Liver (tissue), 3 donors: ENCODE measurements around the gene ADAMTS2.

Experiments
- CTCF ChIP-seq: fragments of 150-350 bp; IDR thresholded peaks from 2 replicates; pipeline ENCODE4 v1.5.1; 2017; ENCODE audit warnings: improper control_type of control experiment, low read depth, low read length; ENCODE audit not compliant: missing input control
- HNF4A ChIP-seq, 2 donors: conservative IDR thresholded peaks; 2 replicates each; pipeline ENCODE4 v1.6.1; 2016; ENCODE audit warnings: antibody characterized with exemption in 2 of 2, mild to moderate bottlenecking in 2 of 2
- JUND ChIP-seq, 2 donors: IDR thresholded peaks; 2 replicates each; pipeline ENCODE4 v1.6.1; 2016; ENCODE audit warnings: antibody characterized with exemption in 2 of 2
- MAX ChIP-seq: IDR thresholded peaks from 2 replicates; pipeline ENCODE4 v1.6.1; 2016; ENCODE audit warnings: antibody characterized with exemption
- YY1 ChIP-seq: IDR thresholded peaks from 2 replicates; pipeline ENCODE4 v1.6.1; 2016; ENCODE audit warnings: antibody characterized with exemption, mild to moderate bottlenecking
- donor health status: healthy.
- donor health status: healthy.

DNA sequence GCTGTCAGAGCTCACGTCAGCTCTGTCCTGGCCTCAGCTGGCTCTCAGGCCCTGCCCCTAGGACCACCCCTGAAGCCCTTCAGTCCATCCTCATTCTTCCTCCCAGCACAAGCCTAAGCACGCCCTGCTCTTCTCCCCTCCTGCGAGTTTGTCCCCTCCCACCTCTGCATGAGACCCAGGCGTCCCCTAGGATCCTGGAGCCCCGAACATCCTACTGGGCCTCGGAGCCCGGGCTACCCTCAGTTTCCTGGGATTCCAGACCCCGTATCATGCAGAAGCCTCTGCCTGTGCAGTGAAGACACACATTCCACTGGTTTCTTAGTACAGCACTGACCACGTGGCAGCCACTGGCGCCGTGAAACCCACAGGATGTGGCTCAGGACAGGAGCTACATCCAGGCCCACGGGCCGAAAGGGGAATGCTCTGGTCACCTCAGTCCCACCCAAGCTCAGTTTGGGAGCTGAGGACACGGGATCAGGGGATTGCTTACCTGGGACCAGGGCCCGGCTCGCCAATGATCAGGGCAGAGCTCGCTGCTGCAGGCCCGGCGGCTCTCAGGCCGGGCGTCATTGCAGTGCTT lies 220.9 kb downstream of the ADAMTS2 start:
- no peak for TF ChIP-seq CTCF
- no peak for TF ChIP-seq JUND (IDR thresholded peaks at IDR 0.05)
- no peak for TF ChIP-seq HNF4A (conservative IDR thresholded peaks at IDR 0.05)
- no peak for TF ChIP-seq YY1
- TF ChIP-seq MAX, result no peak
